PC-9 (cell line): Measurements from ENCODE around the gene NLN. TPM values are rescaled to one million over a fixed set of nuclear protein-coding genes. Genes with fewer than 3 reads are reported as not detected.

Experiments
- BruUV-seq: library from RNA; stranded (reverse); fragments of 400-500 nt; replicated peaks from 2 replicates; lab custom pipeline; 2021; lab: Mats Ljungman, UMichigan
- CTCF ChIA-PET: fragments of 300-600 bp; sonication (Branson Sonifier 250); formaldehyde crosslinking; loops from one replicate; lab custom pipeline; 2022; ENCODE audit warnings: antibody characterized with exemption; lab: Charles Lee
- POLR2A ChIA-PET: fragments of 300-600 bp; sonication (Branson Sonifier 250); formaldehyde crosslinking; loops from one replicate; lab custom pipeline; 2022; ENCODE audit warnings: antibody characterized with exemption; ENCODE audit not compliant: unreplicated experiment; lab: Charles Lee
- DNase-seq, 2 experiments: peaks; one replicate each; pipeline versions ENCODE4 v3.0.0 to v3.0.0-alpha.2; 2015 to 2022; ENCODE audit warnings: mixed read lengths in 1 of 2
- H2AFZ ChIP-seq: fragments of 200-600 bp; sonication (generic); 2 replicates; pipeline ENCODE4 v1.8.1; 2017; ENCODE audit warnings: antibody characterized with exemption
- H3F3A ChIP-seq: fragments of 200-600 bp; sonication (generic); 2 replicates; pipeline ENCODE4 v1.8.1; 2017; ENCODE audit warnings: antibody characterized with exemption, mild to moderate bottlenecking, low read depth; ENCODE audit not compliant: insufficient read depth
- H3K27ac ChIP-seq: fragments of 200-600 bp; sonication (generic); 2 replicates; pipeline ENCODE4 v1.6.1; 2016; ENCODE audit warnings: mixed run types
- H3K27me3 ChIP-seq: fragments of 200-600 bp; sonication (generic); 2 replicates; pipeline ENCODE4 v1.6.1; 2016; ENCODE audit warnings: low read depth, mixed run types; ENCODE audit not compliant: insufficient read depth
- H3K36me3 ChIP-seq: fragments of 200-600 bp; sonication (generic); 2 replicates; pipeline ENCODE4 v1.6.1; 2016; ENCODE audit warnings: low read depth, mixed run types
- H3K4me1 ChIP-seq: fragments of 200-600 bp; sonication (generic); replicated peaks from 2 replicates; pipeline ENCODE4 v1.6.1; 2016; ENCODE audit warnings: mixed run types; ENCODE audit not compliant: insufficient read depth
- H3K4me2 ChIP-seq: fragments of 200-600 bp; sonication (generic); 2 replicates; pipeline ENCODE4 v1.6.1; 2017; ENCODE audit warnings: mixed run types
- H3K4me3 ChIP-seq: fragments of 200-600 bp; sonication (generic); 2 replicates; pipeline ENCODE4 v1.6.1; 2016; ENCODE audit warnings: mixed run types
- H3K79me2 ChIP-seq: fragments of 200-600 bp; sonication (generic); 2 replicates; pipeline ENCODE4 v1.6.1; 2017; ENCODE audit warnings: low read depth, mixed run types
- H3K9me2 ChIP-seq: fragments of 200-600 bp; sonication (generic); 2 replicates; pipeline ENCODE4 v1.8.1; 2017; ENCODE audit warnings: mild to moderate bottlenecking; ENCODE audit not compliant: insufficient read depth
- H3K9me3 ChIP-seq: fragments of 200-600 bp; sonication (generic); 2 replicates; pipeline ENCODE4 v1.8.1; 2016; ENCODE audit warnings: low read depth; ENCODE audit not compliant: insufficient read depth
- H4K20me1 ChIP-seq: fragments of 200-600 bp; sonication (generic); 2 replicates; pipeline ENCODE4 v1.8.1; 2017; ENCODE audit not compliant: insufficient read depth
- CTCF ChIP-seq: fragments of 200-600 bp; sonication (generic); conservative IDR thresholded peaks from 2 replicates; pipeline ENCODE4 v1.6.1; 2017; ENCODE audit warnings: mixed run types, antibody characterized with exemption, mild to moderate bottlenecking, moderate library complexity
- EZH2 ChIP-seq: fragments of 200-600 bp; sonication (generic); IDR thresholded peaks from 2 replicates; pipeline ENCODE4 v1.8.0; 2017; ENCODE audit warnings: antibody characterized with exemption, low read depth
- intact Hi-C: fragments of 100-400 bp; cut with micrococcal nuclease; formaldehyde crosslinking; loops from one replicate; pipeline ENCODE4 v1.10.0; 2022; ENCODE audit not compliant: unreplicated experiment
- total RNA-seq: library from RNA; stranded (reverse); gene quantifications from 2 replicates; pipeline ENCODE4 v1.2.3, GENCODE V29; 2021

NLN gene
- total RNA-seq, 1 experiment from 2014 or later = 56.7 TPM

GRCh38 chr5:65861830-65862241 is 139.8 kb downstream of the NLN start:
- DNase-seq = peak; percentile 85 to 96
- intact Hi-C loops = loop anchor here (1.0 to 10.0 kb wide), 5 partner anchors 25 to 97 kb away; no protein-coding TSS in a partner anchor
- no peak overlapping the region for H3K4me3 ChIP-seq
- H3K9me3 ChIP-seq = no peaks in the 10 kb centered on the region; the same call in 1 of the 2 replicates
- no peaks in the 10 kb centered on the region for H3K79me2 ChIP-seq
- no peaks in the 10 kb centered on the region for H3K36me3 ChIP-seq
- no peaks in the 10 kb centered on the region for H3K27me3 ChIP-seq
- peak overlapping the region; percentile 35; the same call in 1 of the 2 replicates for H2AFZ ChIP-seq
- H3F3A ChIP-seq = peaks cover 29% of the 10 kb centered on the region
- ChIA-PET POLR2A (interaction anchor here (0.6 to 2.2 kb wide), 13 partner anchors 13 to 299 kb away, joined by 3 to 39 read pairs (median 7); partner anchors contain the start of genes NLN, SGTB and SREK1), CTCF (interaction anchor here (0.7 kb wide), 1 partner anchor 50 kb away, joined by 5 read pairs; no protein-coding TSS in a partner anchor)
- TF ChIP-seq CTCF (no peak), EZH2 (no peak)
- BruUV-seq = TSS peak; percentile 68
- peaks cover 37% of the 10 kb centered on the region for H3K4me1 ChIP-seq
- no peaks in the 10 kb centered on the region for H3K9me2 ChIP-seq
- peak overlapping the region; percentile 71 for H3K4me2 ChIP-seq
- no peaks in the 10 kb centered on the region for H4K20me1 ChIP-seq
- H3K27ac ChIP-seq = peak overlapping the region; percentile 97

GRCh38 chr5:65862384-65862783 is 140.4 kb downstream of the NLN start:
- peak overlapping the region; percentile 61; the same call in 1 of the 2 replicates for H2AFZ ChIP-seq
- no peaks in the 10 kb centered on the region for H3K79me2 ChIP-seq
- DNase-seq = peak; percentile 17 to 67
- peaks cover 37% of the 10 kb centered on the region for H3K4me1 ChIP-seq
- ChIA-PET POLR2A (interaction anchor here (0.5 to 2.2 kb wide), 11 partner anchors 12 to 281 kb away, joined by 3 to 39 read pairs (median 7); partner anchors contain the start of genes NLN and SGTB), CTCF (interaction anchor here (0.7 kb wide), 1 partner anchor 51 kb away, joined by 5 read pairs; no protein-coding TSS in a partner anchor)
- peaks cover 29% of the 10 kb centered on the region for H3F3A ChIP-seq
- H3K27ac ChIP-seq = peak overlapping the region; percentile 97
- peak overlapping the region; percentile 71 for H3K4me2 ChIP-seq
- no peaks in the 10 kb centered on the region for H4K20me1 ChIP-seq
- no peaks in the 10 kb centered on the region; the same call in 1 of the 2 replicates for H3K9me3 ChIP-seq
- H3K27me3 ChIP-seq = no peaks in the 10 kb centered on the region
- H3K4me3 ChIP-seq = peak overlapping the region; percentile 19; the same call in 1 of the 2 replicates
- TF ChIP-seq CTCF (no peak), EZH2 (no peak)
- H3K36me3 ChIP-seq = no peaks in the 10 kb centered on the region
- H3K9me2 ChIP-seq = no peaks in the 10 kb centered on the region
- BruUV-seq = TSS peak; percentile 93
- intact Hi-C loops = loop anchor here (1.0 to 10.0 kb wide), 5 partner anchors 24 to 98 kb away; no protein-coding TSS in a partner anchor

DNA sequence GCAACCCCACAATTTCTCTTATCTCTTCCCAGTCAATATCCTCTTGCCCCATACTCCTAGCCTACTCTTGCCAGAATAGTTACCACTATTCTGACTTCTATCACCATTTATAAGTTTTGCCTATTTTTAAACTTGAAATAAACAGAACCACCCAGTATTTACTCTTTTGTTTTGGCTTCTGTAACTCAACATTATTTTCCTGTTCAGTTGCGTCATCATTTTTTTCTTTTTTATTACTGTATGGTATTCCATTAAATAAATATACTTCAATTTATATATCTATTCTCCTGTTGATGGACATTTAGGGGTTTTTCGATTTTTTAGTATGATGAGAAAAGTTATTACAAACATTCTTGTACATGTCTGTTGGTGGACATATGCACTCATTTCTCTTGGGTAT is 141.7 kb downstream of the NLN start:
- Histone ChIP-seq H3K4me3 (no peak overlapping the region), H3K27me3 (no peaks in the 10 kb centered on the region), H2AFZ (no peak overlapping the region), H3K36me3 (no peaks in the 10 kb centered on the region), H3K4me2 (peak overlapping the region; percentile 71), H3K27ac (peak overlapping the region; percentile 97), H3K4me1 (peaks cover 37% of the 10 kb centered on the region), H4K20me1 (no peaks in the 10 kb centered on the region), H3F3A (peaks cover 29% of the 10 kb centered on the region), H3K9me2 (no peaks in the 10 kb centered on the region), H3K79me2 (no peaks in the 10 kb centered on the region), H3K9me3 (no peaks in the 10 kb centered on the region; the same call in 1 of the 2 replicates)
- no peak for DNase-seq
- intact Hi-C loops = loop anchor here (2.0 to 10.0 kb wide), 2 partner anchors 23 to 99 kb away; no protein-coding TSS in a partner anchor
- BruUV-seq = no TSS peak
- POLR2A ChIA-PET = no interaction called here
- CTCF ChIA-PET = no interaction called here
- TF ChIP-seq EZH2 (no peak), CTCF (no peak)
